ENCODE measurements around the gene LRRD1. TPM values are rescaled to one million over a fixed set of nuclear protein-coding genes. Genes with fewer than 3 reads are reported as not detected.
A peak's percentile ranks its signal among the peaks of the same experiment; 100 is the strongest.

The LRRD1 gene
- total RNA-seq, 6 experiments from 2014 or later, result not detected

DNA sequence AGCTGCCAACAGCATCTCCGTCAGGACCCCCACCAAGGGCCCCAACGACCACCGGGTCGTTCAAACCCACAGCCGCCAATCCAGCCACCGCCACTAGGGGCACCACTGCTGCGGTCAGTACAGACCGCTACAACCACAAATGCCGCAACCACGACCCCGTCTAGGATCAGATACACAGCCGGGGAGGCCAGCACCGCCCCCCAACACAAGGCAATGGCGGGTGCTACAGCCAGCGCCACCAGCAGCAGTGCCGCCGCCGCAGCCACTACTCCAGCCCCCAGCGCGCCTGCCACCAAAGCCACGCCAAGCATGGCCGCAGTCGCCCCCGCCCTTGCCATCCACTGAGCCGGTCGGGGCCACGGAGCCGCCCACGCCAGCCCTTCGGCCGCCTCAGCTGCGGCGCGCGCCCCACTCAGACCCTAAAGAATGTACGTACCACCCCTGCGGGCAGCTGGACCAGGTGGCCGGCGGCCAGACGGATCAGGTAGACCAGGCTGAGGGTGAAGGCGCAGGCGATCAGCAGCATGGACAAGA lies 45.1 kb downstream of the LRRD1 start:
- Histone ChIP-seq H3K27ac (peak overlapping the region; percentile 97 to 100 (median 98)), H3K4me1 (peaks cover 0 to 14% (median 0%) of the 10 kb centered on the region in 4 donors), H3K9me3 (no peaks in the 10 kb centered on the region), H3K36me3 (peaks cover 0 to 17% (median 0%) of the 10 kb centered on the region in 4 donors), H3K27me3 (no peaks in the 10 kb centered on the region), H3K4me3 (peak overlapping the region; percentile 90 to 99 (median 94))
- DNase-seq, result peak; percentile 76 to 80 (median 77)
- TF ChIP-seq POLR2A (IDR thresholded peaks at IDR 0.05), result no peak
- TF ChIP-seq, protein P1, sequence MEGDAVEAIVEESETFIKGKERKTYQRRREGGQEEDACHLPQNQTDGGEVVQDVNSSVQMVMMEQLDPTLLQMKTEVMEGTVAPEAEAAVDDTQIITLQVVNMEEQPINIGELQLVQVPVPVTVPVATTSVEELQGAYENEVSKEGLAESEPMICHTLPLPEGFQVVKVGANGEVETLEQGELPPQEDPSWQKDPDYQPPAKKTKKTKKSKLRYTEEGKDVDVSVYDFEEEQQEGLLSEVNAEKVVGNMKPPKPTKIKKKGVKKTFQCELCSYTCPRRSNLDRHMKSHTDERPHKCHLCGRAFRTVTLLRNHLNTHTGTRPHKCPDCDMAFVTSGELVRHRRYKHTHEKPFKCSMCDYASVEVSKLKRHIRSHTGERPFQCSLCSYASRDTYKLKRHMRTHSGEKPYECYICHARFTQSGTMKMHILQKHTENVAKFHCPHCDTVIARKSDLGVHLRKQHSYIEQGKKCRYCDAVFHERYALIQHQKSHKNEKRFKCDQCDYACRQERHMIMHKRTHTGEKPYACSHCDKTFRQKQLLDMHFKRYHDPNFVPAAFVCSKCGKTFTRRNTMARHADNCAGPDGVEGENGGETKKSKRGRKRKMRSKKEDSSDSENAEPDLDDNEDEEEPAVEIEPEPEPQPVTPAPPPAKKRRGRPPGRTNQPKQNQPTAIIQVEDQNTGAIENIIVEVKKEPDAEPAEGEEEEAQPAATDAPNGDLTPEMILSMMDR (IDR thresholded peaks at IDR 0.05), result peak; percentile 71 to 85 (median 77)
- ATAC-seq, result peak; percentile 46 to 59 (median 56)
- intact Hi-C loops (cut with DNase I), result no loop called here
- 0% methylated on average over 12 of the region's 42 CpGs for WGBS (ENCODE audit: insufficient coverage, low coverage, low lambda C conversion rate, missing lambda C conversion rate)

DNA sequence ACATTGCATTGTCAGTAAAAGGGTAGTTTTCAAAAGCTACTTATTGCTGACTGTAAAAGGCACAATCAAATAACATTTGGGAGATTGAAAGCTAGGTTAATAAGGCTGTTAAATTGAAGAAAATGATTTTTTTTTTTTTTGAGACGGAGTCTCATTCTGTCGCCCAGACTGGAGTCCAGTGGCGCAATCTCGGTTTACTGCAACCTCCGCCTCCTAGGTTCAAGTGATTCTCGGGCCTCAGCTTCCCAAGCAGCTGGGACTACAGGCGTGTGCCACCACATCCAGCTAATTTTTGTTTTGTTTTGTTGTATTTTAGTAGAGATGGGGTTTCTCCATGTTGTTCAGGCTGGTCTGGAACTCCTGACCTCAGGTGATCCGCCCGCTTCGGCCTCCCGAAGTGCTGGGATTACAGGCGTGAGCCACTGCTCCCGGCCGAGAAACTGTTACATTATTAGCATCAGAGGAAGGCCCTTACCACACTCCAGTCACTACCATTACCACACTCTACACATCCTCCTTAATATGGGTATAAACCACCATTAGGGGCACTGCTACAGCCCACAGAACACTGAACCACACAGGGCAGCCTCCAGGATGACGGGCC lies 45.7 kb downstream of the LRRD1 start:
- Histone ChIP-seq H3K27me3 (no peaks in the 10 kb centered on the region), H3K4me1 (peaks cover 0 to 14% (median 0%) of the 10 kb centered on the region in 4 donors), H3K27ac (peak overlapping the region; percentile 97 to 100 (median 98)), H3K4me3 (peak overlapping the region; percentile 90 to 99 (median 94)), H3K36me3 (peaks cover 0 to 21% (median 0%) of the 10 kb centered on the region in 4 donors), H3K9me3 (no peaks in the 10 kb centered on the region)
- intact Hi-C loops (cut with DNase I), result no loop called here
- ATAC-seq (peak; percentile 3 to 9 (median 3)), DNase-seq (no peak)
- TF ChIP-seq, protein P1 (IDR thresholded peaks at IDR 0.05), result no peak
- no peak for TF ChIP-seq POLR2A (IDR thresholded peaks at IDR 0.05)
- WGBS (ENCODE audit: insufficient coverage, low coverage, low lambda C conversion rate, missing lambda C conversion rate), result 18% methylated on average over 14 of the region's 15 CpGs

DNA sequence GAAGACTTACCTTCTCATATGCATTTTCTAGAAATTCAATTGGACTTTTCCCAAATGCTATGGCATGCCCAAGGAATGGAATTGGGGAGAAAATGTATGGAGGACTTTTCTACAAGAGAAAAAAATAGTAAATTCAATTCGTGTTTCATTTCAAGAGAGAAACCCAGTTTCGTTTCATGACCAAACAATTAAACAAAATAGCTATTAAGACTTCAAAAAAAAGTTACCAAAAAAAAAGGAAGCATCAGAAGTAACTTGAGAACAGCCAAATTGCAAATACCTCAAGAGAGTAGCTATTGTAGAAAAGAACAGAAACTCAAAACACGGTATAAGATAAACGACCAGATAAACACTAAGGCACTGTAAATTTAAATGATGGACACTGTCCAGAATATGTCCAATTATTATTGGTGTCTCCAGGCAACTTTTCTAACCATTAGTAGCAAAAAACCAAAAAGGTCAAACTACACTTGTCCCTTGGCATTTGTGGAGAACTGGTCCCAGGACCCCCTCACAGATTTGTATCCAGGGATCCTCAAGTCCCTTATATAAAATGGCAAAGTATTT lies 47.1 kb downstream of the LRRD1 start:
- no peak for ATAC-seq
- WGBS (ENCODE audit: insufficient coverage, low coverage, low lambda C conversion rate, missing lambda C conversion rate), result 22% methylated on average over 4 of the region's 4 CpGs
- peaks cover 0 to 14% (median 0%) of the 10 kb centered on the region in 4 donors for H3K4me1 ChIP-seq
- no peaks in the 10 kb centered on the region for H3K9me3 ChIP-seq
- H3K27me3 ChIP-seq, result no peaks in the 10 kb centered on the region
- intact Hi-C loops (cut with DNase I), result no loop called here
- H3K4me3 ChIP-seq, result no peak overlapping the region
- TF ChIP-seq, protein P1 (IDR thresholded peaks at IDR 0.05), result no peak
- TF ChIP-seq POLR2A (IDR thresholded peaks at IDR 0.05), result no peak
- H3K36me3 ChIP-seq, result peaks cover 0 to 35% (median 0%) of the 10 kb centered on the region in 4 donors
- no peak for DNase-seq
- H3K27ac ChIP-seq, result no peak overlapping the region

DNA sequence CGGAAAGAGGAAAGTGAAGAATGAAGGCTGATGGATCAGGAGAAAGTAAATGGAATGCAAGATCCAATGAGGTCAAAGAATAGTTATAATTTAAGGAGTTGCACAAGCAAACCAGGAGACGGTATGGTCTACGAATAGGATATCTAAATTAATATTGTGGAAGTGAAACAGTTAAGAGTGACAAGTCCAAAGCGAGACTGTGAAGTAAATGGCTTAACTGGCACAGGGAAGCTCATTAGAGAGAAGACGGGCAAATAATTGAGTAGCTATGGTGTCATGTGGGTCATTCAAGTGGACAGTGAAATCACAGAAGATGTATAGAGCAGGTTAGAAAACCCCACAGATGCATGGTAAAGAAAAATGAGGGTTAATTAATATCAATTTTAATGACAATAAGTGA lies 47.8 kb downstream of the LRRD1 start:
- DNase-seq (no peak), ATAC-seq (no peak)
- H3K4me1 ChIP-seq, result peaks cover 0 to 14% (median 0%) of the 10 kb centered on the region in 4 donors
- WGBS (ENCODE audit: insufficient coverage, low coverage, low lambda C conversion rate, missing lambda C conversion rate), result 68% methylated on average over 5 of the region's 5 CpGs
- TF ChIP-seq POLR2A (IDR thresholded peaks at IDR 0.05), result no peak
- TF ChIP-seq, protein P1 (IDR thresholded peaks at IDR 0.05), result no peak
- peaks cover 0 to 42% (median 4%) of the 10 kb centered on the region in 4 donors for H3K36me3 ChIP-seq
- intact Hi-C loops (cut with DNase I), result no loop called here
- no peaks in the 10 kb centered on the region for H3K27me3 ChIP-seq
- no peaks in the 10 kb centered on the region for H3K9me3 ChIP-seq
- no peak overlapping the region for H3K4me3 ChIP-seq
- no peak overlapping the region for H3K27ac ChIP-seq
